ENCODE data around the gene ZFHX3.
"Not testable (repeated sequence)": the region's sequence is repeated elsewhere in the genome, so short reads cannot be mapped to it uniquely, and the experiment has no call there.

The ZFHX3 gene, protein sequence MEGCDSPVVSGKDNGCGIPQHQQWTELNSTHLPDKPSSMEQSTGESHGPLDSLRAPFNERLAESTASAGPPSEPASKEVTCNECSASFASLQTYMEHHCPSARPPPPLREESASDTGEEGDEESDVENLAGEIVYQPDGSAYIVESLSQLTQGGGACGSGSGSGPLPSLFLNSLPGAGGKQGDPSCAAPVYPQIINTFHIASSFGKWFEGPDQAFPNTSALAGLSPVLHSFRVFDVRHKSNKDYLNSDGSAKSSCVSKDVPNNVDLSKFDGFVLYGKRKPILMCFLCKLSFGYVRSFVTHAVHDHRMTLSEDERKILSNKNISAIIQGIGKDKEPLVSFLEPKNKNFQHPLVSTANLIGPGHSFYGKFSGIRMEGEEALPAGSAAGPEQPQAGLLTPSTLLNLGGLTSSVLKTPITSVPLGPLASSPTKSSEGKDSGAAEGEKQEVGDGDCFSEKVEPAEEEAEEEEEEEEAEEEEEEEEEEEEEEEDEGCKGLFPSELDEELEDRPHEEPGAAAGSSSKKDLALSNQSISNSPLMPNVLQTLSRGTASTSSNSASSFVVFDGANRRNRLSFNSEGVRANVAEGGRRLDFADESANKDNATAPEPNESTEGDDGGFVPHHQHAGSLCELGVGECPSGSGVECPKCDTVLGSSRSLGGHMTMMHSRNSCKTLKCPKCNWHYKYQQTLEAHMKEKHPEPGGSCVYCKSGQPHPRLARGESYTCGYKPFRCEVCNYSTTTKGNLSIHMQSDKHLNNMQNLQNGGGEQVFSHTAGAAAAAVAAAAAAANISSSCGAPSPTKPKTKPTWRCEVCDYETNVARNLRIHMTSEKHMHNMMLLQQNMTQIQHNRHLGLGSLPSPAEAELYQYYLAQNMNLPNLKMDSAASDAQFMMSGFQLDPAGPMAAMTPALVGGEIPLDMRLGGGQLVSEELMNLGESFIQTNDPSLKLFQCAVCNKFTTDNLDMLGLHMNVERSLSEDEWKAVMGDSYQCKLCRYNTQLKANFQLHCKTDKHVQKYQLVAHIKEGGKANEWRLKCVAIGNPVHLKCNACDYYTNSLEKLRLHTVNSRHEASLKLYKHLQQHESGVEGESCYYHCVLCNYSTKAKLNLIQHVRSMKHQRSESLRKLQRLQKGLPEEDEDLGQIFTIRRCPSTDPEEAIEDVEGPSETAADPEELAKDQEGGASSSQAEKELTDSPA (N-terminal part only)

DNA sequence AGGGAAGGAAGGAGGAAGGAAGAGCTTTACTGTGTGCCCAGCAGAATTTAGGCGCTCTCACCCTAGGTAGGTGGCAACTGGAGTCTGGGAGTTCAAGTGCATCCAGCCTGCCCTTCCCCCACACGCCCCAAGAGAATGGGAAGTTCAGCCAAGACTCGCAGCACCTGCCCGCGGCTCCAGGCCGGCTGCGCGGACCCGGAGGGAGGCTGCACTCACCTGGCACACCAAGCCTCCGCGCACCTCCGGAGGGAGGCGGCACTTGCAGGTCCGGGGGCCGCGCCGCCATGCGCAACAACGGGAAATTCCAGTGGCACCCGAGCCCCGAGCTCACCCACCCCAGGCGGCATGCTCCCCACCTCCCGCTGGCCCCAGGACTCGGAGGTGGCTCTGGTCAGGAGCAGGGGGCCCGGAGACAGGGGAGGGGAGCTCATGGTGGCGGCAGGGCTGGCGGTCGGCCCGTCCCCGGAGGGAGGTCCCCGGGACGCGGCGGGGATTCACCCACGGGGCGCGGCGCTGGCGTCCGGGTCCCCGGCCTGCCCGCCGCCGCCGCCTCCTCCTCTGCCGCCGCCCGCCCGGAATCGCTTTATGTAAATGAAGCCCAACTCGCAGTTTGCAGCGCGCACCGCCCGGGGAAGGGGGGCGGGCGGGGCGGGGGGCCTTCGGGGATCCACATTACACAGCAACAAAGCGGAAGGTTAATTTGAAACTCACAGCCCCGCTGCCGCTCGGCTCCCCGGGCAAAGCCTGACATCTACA lies at the start of gene ZFHX3:
Gene ZFHX3, minus strand, starts transcription at position 593 of the 756 bp plus-strand sequence. CDS start 87,983 bp downstream, outside the sequence.
- DNase-seq (ENCODE audit: low read depth in 2 of 2), result peak in 1 of 2 experiments; percentile 6

DNA sequence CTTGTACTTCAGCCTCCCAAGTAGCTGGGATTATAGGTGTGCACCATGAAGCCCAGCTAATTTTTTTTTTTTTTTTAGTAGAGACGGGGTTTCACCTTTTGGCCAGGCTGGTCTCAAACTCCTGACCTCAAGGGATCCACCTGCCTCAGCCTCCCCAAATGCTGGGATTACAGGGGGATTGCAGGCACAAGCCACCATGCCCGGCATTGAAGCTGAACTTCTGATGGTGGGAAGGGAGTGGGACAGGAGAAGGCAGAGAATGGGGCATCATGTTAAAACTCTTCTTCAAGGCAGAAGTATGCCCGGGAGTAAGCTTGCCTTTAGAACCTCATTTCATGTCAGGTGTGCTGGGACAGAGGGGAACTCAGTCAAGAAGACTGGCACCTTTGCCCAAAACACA lies 48.6 kb upstream of the ZFHX3 start:
- no peak for DNase-seq (ENCODE audit: low read depth in 2 of 2)

DNA sequence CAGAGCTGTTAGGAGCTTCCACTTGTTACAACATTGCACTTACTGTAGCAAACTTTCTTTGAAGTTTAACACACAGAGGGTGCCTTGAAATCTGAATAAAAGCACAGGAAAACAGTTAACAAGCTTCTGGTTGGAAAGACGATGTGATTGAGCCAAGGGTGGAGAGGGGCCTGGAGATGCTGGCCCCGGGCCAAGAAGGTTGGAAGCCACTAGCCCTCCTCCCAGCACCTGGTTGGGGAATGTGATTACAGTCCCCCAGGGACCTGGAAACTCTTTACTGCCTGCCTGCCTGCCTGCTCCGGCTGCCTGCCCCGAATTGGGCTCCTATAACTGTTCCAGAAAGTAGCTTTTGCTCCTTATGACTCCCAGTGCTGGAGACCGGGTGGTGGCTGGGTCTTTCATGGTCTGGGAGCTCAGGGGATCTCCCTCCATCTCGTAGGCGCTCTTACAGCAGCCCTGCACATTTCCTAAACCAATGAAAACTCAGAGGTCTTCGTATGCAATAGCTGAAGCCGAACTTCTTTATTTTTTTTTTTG lies 48.0 kb upstream of the ZFHX3 start:
- DNase-seq (ENCODE audit: low read depth in 2 of 2), result no peak

DNA sequence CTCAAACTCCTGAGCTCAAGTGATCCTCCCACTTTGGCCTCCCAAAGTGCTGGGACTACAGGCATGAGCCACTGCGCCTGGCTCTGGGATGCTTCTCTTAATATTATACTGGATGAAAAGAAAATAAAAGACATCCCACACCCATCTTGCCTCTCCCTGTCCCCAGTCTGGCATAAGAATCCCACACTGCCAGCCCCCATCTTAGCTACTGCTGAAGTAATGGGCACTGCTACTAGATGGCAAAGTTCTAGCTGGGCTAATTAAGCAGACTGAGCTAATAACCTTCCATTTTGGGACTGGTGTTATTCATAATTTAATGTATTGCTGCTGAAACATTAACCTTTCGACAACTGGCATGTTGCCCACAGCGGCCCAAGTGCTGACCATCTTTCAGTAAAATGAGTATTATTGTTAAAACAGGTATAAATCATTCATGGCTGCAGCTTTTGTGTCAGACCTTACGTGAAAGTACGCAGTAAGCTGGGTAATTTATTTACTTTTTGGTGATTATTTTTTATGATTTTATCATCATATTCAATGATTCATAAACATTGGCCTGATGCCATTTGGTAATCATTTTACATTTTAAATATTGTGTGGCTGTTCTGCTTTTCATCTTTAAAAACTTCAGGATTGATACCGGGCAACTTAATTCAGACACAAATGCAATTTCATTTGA lies 47.4 kb upstream of the ZFHX3 start:
- no peak for DNase-seq (ENCODE audit: low read depth in 2 of 2)

DNA sequence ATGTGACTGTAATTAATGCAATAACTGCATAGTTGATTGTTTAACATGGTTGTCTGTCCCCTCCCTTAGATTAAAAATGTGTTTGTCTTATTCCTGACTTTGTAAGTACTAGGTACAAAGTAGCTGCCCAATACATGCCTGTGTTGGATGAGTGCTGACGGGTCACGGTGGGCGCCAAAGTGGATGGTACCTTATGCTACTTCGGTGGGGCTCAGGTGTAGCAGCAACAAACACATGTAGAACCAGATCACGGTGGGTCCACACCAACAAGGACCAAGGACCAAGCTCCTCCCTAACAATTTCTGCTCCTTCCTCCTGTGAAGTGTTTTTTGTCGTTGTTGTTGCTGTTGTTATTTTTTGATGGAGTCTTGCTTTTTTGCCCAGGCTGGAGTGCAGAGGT lies 46.4 kb upstream of the ZFHX3 start:
- no peak for DNase-seq (ENCODE audit: low read depth in 2 of 2)

DNA sequence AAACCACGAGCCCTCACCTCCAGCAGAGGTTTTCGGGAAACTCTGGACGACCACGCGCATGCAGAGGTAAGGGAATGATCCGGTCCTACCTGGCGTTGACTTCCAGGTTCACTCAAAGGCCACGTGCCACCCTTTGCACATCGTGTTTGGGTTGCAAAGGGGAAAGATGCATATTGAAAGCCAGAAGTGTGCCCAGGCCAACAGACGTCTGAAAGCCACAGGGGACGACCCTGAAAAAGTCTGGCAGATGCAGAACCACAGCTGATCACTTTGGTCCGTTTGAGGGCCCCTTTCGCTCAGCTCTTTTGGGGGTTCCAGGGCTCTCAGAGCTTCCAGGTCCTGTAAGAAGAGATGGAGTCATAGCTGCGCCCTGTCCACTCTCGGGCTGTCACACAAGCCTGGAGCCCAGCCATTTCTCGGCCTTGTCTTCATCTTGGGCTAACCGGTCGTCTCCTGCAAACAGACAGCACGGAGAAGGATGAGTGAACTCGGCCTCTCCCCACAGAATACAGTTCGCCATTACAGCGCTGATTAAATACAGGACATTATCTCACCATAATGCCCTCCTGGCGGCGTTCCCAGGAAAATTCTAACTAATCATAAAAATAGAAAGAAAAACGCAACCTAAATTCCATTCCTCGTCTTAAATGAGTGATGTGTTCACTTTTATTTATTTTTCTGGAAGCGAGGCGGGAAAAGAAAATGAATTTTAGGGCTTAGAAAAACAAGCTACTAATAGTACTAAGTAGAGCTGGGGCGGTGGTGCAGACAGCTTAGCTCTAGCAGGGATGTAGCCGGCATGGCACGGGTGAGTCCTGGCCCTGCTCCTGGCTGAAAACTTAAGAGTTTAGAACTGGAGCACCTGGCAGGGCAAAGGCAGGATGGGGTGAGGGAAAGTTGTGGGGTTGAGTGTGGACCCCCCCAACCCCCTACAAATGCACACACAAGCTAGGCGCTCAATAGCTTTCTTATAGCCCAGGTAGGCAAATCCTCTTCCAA lies 45.5 kb upstream of the ZFHX3 start:
- no peak for DNase-seq (ENCODE audit: low read depth in 2 of 2)

DNA sequence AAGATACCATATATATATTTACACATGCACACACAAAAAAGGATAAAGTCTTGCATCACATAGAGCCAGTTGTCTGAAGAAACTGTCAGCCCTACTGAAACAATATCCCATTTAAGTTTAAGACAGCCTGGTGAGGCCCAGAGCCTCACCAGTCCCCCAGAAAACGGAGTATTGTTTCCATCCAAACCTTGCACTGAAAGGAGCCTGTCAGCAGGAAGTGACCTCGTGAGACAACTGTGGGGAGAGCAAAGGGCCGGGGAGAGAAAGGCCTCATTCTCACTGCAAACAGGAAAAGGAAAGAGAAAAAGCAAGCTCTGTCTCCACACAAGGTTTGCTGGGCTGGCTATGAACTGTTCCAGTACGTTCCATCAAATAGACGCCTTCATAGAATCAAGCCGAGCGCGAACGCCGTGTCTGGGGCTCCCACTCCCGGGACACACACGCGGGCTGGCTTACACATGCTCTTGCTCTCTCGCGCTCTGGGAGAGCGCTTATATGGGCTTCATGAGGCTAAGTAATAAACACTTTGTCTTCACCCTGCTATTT lies 44.4 kb upstream of the ZFHX3 start:
- no peak for DNase-seq (ENCODE audit: low read depth in 2 of 2)

DNA sequence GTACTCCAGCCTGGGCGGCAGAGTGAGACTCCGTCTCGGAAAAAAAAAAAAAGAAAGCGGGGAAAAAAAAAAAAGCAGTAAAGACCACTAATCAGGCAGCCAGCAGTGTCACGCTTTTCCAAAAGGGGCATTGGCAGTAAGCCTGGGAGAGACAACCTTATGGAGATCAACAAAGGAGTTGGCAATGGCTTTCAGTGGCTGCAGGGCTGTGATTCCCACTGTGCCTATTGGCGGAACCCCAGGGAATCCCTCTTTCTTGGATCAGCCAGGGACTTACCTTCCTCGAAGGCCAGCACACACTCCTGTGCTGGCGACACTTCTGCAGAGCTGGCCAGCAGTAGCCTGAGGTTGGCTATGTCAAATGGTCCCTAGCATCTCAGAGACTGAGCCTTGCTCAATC lies 43.2 kb upstream of the ZFHX3 start:
- no peak for DNase-seq (ENCODE audit: low read depth in 2 of 2)

DNA sequence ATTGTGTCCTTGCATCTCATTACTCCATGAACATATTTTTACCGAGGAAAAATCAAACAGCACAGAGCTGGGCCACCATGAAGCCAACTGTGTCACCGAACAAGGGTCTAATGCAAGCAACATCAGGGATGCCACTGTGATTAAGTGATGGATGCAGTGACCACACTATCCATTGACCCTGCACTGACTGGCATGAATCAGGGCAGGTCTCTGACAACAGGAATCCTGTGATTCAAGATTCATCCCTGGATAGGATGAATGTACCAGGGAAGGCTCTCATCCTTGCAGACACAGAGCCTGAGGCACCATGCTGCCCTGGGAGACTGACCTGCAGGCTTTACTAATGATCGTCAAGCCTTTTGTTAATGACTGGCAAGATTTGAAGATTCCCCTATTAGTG lies 41.5 kb upstream of the ZFHX3 start:
- no peak for DNase-seq (ENCODE audit: low read depth in 2 of 2)

DNA sequence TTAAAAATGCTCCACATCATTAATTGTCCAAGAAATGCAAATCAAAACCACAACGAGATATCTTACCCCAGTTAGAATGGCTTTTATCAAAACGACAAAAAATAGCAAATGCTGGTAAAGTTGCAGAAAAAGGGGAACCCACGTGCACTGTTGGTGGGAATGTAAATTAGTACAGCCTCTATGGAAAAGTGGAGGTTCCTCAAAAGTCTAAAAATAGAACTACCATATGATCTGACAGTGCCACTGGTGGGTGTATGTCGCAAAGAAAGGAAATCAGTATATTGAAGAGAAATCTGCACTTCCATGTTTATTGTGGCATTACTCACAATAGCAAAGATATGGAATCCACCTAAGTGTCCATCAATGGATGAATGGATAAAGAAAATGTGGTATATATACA lies 38.2 kb upstream of the ZFHX3 start:
- DNase-seq (ENCODE audit: low read depth in 2 of 2), result no peak

DNA sequence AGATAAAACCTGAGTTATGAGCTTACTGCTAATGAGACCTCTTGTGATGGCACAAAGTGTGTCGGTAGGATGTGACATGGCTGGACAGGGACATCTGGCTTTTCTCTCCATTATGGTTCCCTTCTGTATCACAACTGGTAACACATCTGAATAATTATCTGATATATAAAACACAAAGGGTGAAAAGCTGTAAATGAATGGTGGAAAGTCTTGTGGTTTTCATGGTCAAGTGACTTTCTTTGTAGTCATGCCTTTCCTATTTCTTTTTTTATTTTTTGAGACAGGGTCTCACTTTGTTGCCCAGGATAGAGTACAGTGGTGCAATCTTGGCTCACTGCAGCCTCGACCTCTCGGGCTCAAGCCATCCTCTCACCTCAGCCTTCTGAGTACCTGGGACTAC lies 35.3 kb upstream of the ZFHX3 start:
- no peak for DNase-seq (ENCODE audit: low read depth in 2 of 2)

DNA sequence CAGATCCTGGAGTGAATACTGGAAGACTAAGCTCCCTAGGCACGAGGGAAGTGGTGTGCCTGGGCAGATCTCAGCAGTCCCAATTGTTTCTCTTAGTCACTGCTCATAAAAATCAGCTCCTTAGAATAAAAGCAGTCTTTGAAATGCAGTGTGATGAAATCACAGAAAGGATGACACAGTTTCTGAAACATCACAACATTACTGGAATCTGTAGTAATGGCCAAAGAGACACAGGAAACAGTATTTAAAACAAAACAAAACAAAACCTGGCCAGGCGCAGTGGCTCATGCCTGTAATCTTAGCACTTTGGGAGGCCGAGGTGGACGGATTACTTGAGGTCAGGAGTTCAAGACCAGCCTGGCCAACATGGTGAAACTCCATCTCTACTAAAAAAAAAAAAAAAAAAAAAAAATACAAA lies 34.7 kb upstream of the ZFHX3 start:
- DNase-seq (ENCODE audit: low read depth in 2 of 2), result not testable (repeated sequence)

DNA sequence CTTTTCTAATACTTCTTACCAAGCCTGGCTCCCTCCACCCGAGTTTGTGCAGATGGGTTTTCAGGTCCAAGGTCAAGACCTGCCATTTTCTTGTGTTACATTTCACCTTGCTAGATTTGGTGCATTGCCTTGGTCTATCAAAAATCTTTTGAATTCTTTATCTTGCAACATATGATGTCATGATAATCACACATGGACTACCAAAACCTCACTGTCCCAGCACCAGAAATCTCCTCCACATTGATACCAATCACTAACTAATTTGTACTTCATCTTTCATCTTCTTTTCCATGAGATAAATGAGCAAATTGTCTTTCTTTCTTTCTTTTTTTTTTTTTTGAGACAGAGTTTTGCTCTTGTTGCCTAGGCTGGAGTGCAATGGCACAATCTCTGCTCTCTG lies 33.0 kb upstream of the ZFHX3 start:
- no peak for DNase-seq (ENCODE audit: low read depth in 2 of 2)

DNA sequence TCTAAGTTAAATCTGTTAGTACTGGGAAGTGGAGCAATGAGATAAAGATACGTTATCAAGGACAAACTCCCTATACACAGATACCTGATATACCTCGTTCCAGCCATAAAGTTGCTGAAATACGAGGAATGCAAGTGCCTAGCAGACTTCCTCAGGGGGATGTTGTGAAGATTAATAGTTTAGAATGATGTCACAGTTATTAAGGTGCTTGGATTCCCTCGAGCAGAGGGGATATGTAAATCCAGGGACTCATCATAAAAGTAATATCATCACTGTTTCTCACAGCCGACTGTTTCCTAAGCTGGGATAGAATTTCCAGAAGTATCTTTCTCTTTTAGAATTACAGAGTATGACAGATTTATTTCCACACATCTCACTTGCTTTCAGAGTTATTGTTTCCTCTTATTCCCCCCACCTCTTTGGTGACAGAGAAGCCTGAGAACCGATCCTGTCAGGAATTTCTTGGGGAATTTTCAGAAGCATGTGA lies 28.4 kb upstream of the ZFHX3 start:
- DNase-seq (ENCODE audit: low read depth in 2 of 2), result no peak

DNA sequence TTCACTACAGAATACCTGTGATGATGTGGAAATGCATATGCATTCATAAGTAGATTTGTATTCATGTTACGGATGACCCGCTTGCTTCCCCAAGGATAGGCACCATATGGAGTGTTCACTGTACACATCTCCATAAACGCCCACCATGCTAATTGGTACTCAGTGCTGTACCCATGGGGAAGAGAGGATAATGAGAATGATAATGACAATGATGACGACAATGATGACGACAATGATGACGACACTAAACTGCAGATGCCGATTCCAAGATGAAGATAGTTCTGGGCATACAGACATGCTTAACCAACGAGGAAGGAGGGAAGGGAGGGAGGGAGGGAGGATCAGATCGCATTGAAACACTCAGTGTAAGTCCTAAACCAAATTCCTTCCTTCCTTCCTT lies 26.5 kb upstream of the ZFHX3 start:
- DNase-seq (ENCODE audit: low read depth in 2 of 2), result no peak

DNA sequence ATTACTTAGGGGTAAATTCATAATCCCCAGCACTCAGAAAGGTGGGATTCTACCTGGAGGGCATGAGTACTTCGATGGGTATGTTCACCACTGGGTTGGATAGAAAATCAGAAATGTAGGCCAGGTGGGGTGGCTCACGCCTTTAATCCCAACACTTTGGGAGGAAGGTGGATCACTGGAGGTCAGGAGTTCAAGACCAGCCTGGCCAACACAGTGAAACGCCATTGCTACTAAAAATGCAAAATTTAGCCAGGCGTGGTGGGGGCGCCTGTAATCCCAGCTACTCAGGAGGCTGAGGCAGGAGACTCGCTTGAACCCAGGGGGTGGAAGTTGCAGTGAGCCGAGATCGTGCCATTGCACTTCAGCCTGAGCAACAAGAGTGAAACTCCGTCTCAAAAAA lies 24.1 kb upstream of the ZFHX3 start:
- not testable (repeated sequence) for DNase-seq (ENCODE audit: low read depth in 2 of 2)

DNA sequence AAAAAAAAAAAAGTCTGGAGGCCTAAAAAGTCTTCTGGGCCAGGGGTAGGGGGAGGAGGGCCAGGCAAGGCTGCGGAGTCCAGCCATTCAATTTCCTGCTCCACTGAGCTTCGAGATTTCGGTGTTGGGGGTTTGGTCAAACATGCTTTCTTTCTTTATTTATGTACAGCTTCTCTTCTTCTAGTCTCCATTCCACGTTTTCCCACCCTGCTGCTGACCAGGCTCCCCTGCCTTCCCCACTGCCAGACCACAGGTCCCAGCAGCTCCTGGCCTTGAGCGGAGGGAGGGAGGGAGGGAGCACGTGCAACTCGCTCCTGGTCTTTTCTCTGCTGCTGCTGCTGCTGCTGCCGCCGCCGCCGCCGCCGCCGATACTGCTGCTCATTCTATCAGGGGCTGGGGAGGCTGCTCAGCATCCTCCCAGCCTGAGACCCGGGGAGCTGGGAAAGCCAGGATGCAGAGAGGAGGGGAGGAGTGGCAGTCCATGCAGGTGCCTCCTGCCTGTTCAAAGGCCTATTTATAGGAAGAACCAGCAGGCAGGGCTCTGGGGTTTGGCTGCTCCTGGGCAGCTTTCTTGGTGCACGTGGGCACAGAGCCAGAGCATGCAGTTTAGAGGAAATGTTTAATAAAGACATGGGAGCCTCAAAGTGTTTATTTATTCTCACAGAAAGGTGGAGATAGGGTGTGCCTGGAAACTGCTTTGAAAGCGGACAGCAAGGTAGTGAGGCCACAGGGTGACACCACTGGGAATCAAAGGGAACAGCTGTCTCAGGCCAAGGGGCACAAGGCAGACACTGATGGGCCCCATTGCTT lies 23.4 kb upstream of the ZFHX3 start:
- DNase-seq (ENCODE audit: low read depth in 2 of 2), result no peak

Measured in stimulated activated CD4-positive, alpha-beta T cell treated with anti-CD3 and anti-CD28 coated beads, Interleukin-12 subunit alpha, Interleukin-12 subunit beta, amount 100 ng/mL, for 24 hours (primary cell).